Thoracic aorta (tissue), 2 donors: Measurements from ENCODE around the gene TENM4. TPM values are rescaled to one million over a fixed set of nuclear protein-coding genes. Genes with fewer than 3 reads are reported as not detected.

Source experiments
- ATAC-seq: fragments of 150-250 bp; one replicate; pipeline ENCODE4 v1.8.0; 2017; ENCODE audit warnings: low read depth; ENCODE audit not compliant: insufficient number of reproducible peaks, low FRiP score
- DNase-seq: peaks from one replicate; pipeline ENCODE4 v3.0.0-alpha.2; 2020; ENCODE audit warnings: low spot score
- H3K27ac ChIP-seq, 2 donors: fragments of 200-600 bp; sonication (generic); 1 replicate in 1 of 2; 2 replicates in 1 of 2; pipeline ENCODE4 v1.5.1; 2016; ENCODE audit warnings: mild to moderate bottlenecking in 2 of 2, moderate library complexity in 2 of 2
- H3K27me3 ChIP-seq: fragments of 200-600 bp; sonication (generic); replicated peaks from 2 replicates; pipeline ENCODE4 v1.6.0; 2016; ENCODE audit warnings: mild to moderate bottlenecking; ENCODE audit not compliant: insufficient read depth
- H3K36me3 ChIP-seq: fragments of 200-600 bp; sonication (generic); one replicate; pipeline ENCODE4 v1.5.1; 2016
- H3K4me1 ChIP-seq, 2 donors: fragments of 200-600 bp; sonication (generic); 1 replicate in 1 of 2; 2 replicates in 1 of 2; pipeline versions ENCODE4 v1.5.1 to v1.6.0; 2016; ENCODE audit warnings: low read depth in 2 of 2, mild to moderate bottlenecking in 1 of 2; ENCODE audit not compliant: control insufficient read depth in 1 of 2
- H3K4me3 ChIP-seq: fragments of 200-600 bp; sonication (generic); 2 replicates; pipeline ENCODE4 v1.5.1; 2016; ENCODE audit warnings: mild to moderate bottlenecking
- H3K9me3 ChIP-seq: fragments of 200-600 bp; sonication (generic); 2 replicates; pipeline ENCODE4 v1.5.1; 2016
- CTCF ChIP-seq: fragments of 200-600 bp; sonication (generic); IDR thresholded peaks from one replicate; pipeline ENCODE4 v1.5.1; 2019; ENCODE audit warnings: antibody characterized with exemption
- total RNA-seq, 2 donors: library from RNA; depleted of rRNA; stranded (reverse); fragments of >200 nt; gene quantifications; one replicate each; pipeline versions ENCODE4 v1.1.0 to v1.2.3, GENCODE V29; 2016

Gene TENM4
- total RNA-seq, 2 donors from 2014 or later, result 6.1 to 13.3 TPM

GRCh38 chr11:79082280-79082679 lies 358.6 kb downstream of the TENM4 start:
- Histone ChIP-seq H3K36me3 (no peaks in the 10 kb centered on the region), H3K4me1 (peaks cover under 1 to 21% of the 10 kb centered on the region in 2 donors), H3K4me3 (no peak overlapping the region), H3K27ac (no peak overlapping the region), H3K9me3 (no peaks in the 10 kb centered on the region), H3K27me3 (no peaks in the 10 kb centered on the region)
- ATAC-seq, result no peak
- DNase-seq, result no peak
- no peak for TF ChIP-seq CTCF

- no peak for TF ChIP-seq CTCF
- no peak for DNase-seq
- peaks cover 0 to 17% of the 10 kb centered on the region in 2 donors for H3K4me1 ChIP-seq
- no peak overlapping the region for H3K27ac ChIP-seq
- no peaks in the 10 kb centered on the region for H3K27me3 ChIP-seq
- no peak for ATAC-seq
- no peak overlapping the region for H3K4me3 ChIP-seq
- H3K36me3 ChIP-seq, result no peaks in the 10 kb centered on the region
- no peaks in the 10 kb centered on the region for H3K9me3 ChIP-seq
These were observed 359.3 kb downstream of the TENM4 start for GRCh38 chr11:79081471-79082031.

GRCh38 chr11:79080551-79080950 lies 360.3 kb downstream of the TENM4 start:
- ATAC-seq (no peak), DNase-seq (no peak)
- Histone ChIP-seq H3K4me3 (no peak overlapping the region), H3K27ac (no peak overlapping the region), H3K4me1 (peaks cover 0 to 15% of the 10 kb centered on the region in 2 donors), H3K9me3 (no peaks in the 10 kb centered on the region), H3K36me3 (no peaks in the 10 kb centered on the region), H3K27me3 (no peaks in the 10 kb centered on the region)
- TF ChIP-seq CTCF, result no peak

- H3K4me1 ChIP-seq, result peaks cover 0 to 15% of the 10 kb centered on the region in 2 donors
- H3K27ac ChIP-seq, result no peak overlapping the region
- H3K9me3 ChIP-seq, result no peaks in the 10 kb centered on the region
- DNase-seq (no peak), ATAC-seq (no peak)
- no peaks in the 10 kb centered on the region for H3K27me3 ChIP-seq
- H3K36me3 ChIP-seq, result no peaks in the 10 kb centered on the region
- no peak for TF ChIP-seq CTCF
- H3K4me3 ChIP-seq, result no peak overlapping the region
These were observed 361.8 kb downstream of the TENM4 start for GRCh38 chr11:79078999-79079398.

- Histone ChIP-seq H3K27ac (no peak overlapping the region), H3K27me3 (no peaks in the 10 kb centered on the region), H3K4me1 (peaks cover 0 to 15% of the 10 kb centered on the region in 2 donors), H3K9me3 (no peaks in the 10 kb centered on the region), H3K4me3 (no peak overlapping the region), H3K36me3 (no peaks in the 10 kb centered on the region)
- DNase-seq (no peak), ATAC-seq (no peak)
- no peak for TF ChIP-seq CTCF
These were observed 362.4 kb downstream of the TENM4 start for GRCh38 chr11:79078456-79078855.
